ENCODE measurements around the gene CXCL16. TPM values are rescaled to one million over a fixed set of nuclear protein-coding genes. Genes with fewer than 3 reads are reported as not detected.
A peak's percentile ranks its signal among the peaks of the same experiment; 100 is the strongest.

CXCL16 gene
- total and polyA plus RNA-seq, 2 of the 13 experiments (the other 11 are each of a cell fraction or from before 2014, with no cell fraction given): 9.4 to 101 TPM

DNA sequence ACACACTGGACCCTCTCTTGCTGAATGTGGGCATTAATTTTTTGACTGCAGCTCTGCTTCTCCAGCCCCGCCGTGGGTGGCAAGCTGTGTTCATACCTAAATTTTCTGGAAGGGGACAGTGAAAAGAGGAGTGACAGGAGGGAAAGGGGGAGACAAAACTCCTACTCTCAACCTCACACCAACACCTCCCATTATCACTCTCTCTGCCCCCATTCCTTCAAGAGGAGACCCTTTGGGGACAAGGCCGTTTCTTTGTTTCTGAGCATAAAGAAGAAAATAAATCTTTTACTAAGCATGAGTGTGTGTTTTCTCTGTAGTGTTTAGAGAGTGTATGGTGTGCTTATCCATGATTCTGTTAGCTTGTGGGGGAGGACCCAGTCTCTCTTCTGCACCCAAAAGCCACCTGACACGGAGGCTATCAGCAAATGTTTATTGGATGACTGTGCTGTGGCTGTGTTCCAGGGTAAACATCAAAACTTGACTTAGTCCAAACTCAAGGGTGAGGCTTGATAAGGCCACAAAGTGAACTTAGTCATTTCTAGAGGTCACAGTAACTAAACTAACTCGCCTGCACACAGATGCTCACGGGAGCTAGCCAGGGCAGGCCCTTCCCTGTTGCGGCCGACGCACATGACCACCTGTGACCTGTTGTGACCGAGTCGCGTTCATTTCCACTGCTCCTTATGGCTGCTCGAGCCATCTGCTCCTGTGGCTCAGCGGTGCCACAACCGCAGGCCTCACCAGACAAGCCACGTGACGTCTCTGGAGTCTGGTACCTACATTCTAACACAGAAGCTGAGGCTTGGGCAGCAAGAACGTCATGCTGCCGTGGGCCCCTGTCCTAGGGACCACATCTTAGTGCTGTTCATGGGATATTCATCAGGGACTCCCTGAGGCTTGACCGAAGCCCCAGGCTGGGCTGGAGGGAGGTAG is 18.3 kb downstream of the CXCL16 start:
- 22% methylated on average over 5 of the region's 20 CpGs for WGBS (ENCODE audit: low lambda C conversion rate)
- peak; percentile 90 for ATAC-seq
- Histone ChIP-seq H3K79me2 (ENCODE audit: insufficient read depth, low read length) (no peaks in the 10 kb centered on the region), H3K36me3 (replicated peaks in 1 of 2; ENCODE audit: control insufficient read depth in 1 of 2, insufficient read depth in 2 of 2, low read length in 2 of 2) (peaks cover 5 to 27% of the 10 kb centered on the region in 2 experiments; a peak in 4 of 5 replicates), H4K20me1 (ENCODE audit: insufficient read depth, low read length) (no peaks in the 10 kb centered on the region), H2AFZ (ENCODE audit: low read length) (no peak overlapping the region), H3K27me3 (ENCODE audit: control insufficient read depth in 1 of 2, insufficient read depth in 2 of 2, low read length in 2 of 2) (no peaks in the 10 kb centered on the region), H3K9me3 (ENCODE audit: low read length) (no peaks in the 10 kb centered on the region), H3K9ac (ENCODE audit: insufficient read depth, low read depth, low read length) (peak overlapping the region; percentile 55), H3K27ac (ENCODE audit: extremely low read length, insufficient read depth, low read length) (peak overlapping the region; percentile 68), H3K4me3 (replicated peaks in 1 of 3; ENCODE audit: insufficient read depth in 1 of 3, low read depth in 2 of 3, low read length in 3 of 3) (peak overlapping the region in 1 of 3 experiments; percentile 58; a peak in 3 of 6 replicates), H3K4me1 (ENCODE audit: insufficient read depth, low read length) (peaks cover 35% of the 10 kb centered on the region), H3K4me2 (ENCODE audit: low read depth, low read length) (peak overlapping the region; percentile 70)
- FAIRE-seq: peak; percentile 98
- peak; percentile 95 for DNase-seq (ENCODE audit: low spot score)
- ChIA-PET POLR2A (interaction anchor here (0.6 to 3.6 kb wide), 20 partner anchors 9 to 246 kb away, joined by 3 to 87 read pairs (median 6); partner anchors contain the start of genes ARRB2, CXCL16, GLTPD2 and MED11), CTCF (ENCODE audit: low intra/inter-chr PET ratio, low total read pairs) (no interaction called here)
- intact Hi-C loops (cut with micrococcal nuclease; ENCODE audit: unreplicated experiment): loop anchor here (1.0 kb wide), 2 partner anchors 9 to 11 kb away; partner anchors contain the start of gene ARRB2
- in situ Hi-C loops (cut with HindIII; ENCODE audit: extremely low pct_ligation_motif_present, low pct_unique_long_range_greater_than_20kb): no loop called here
- no TSS peak for BruUV-seq (replicated peaks)
- TF ChIP-seq MXI1 (IDR thresholded peaks at IDR 0.05; ENCODE audit: borderline replicate concordance, low read depth, low read length) (peak; percentile 72; the same call in 1 of the 3 replicates), ZNF230 (CRISPR knock-in tag; IDR thresholded peaks at IDR 0.05) (no peak; the same call in 1 of the 2 replicates), ZNF790 (CRISPR knock-in tag; IDR thresholded peaks at IDR 0.05; ENCODE audit: borderline replicate concordance) (no peak), DNMT3B (CRISPR knock-in tag; conservative IDR thresholded peaks at IDR 0.05) (no peak), SOX13 (IDR thresholded peaks at IDR 0.05) (0 out of 2 replicates have a peak, but pooled peaks have one; percentile 36), SOX13 (CRISPR knock-in tag; conservative IDR thresholded peaks at IDR 0.05 in 1 of 2, IDR thresholded peaks at IDR 0.05 in 1 of 2) (peak in 1 of 2 experiments; percentile 82; a peak in 1 of 4 replicates), HMG20B (CRISPR knock-in tag; conservative IDR thresholded peaks at IDR 0.05) (0 out of 2 replicates have a peak, but pooled peaks have one; percentile 28), ZNF652 (CRISPR knock-in tag; IDR thresholded peaks at IDR 0.05; ENCODE audit: borderline replicate concordance, low read depth) (no peak), BCL6 (CRISPR knock-in tag; IDR thresholded peaks at IDR 0.05) (peak; percentile 84), ZFP90 (CRISPR knock-in tag; IDR thresholded peaks at IDR 0.05; ENCODE audit: borderline replicate concordance) (no peak), ZNF180 (CRISPR knock-in tag; IDR thresholded peaks at IDR 0.05; ENCODE audit: borderline replicate concordance, low read depth) (no peak), SNAI1 (CRISPR knock-in tag; IDR thresholded peaks at IDR 0.05; ENCODE audit: borderline replicate concordance) (no peak), FOSL1 (CRISPR knock-in tag; IDR thresholded peaks at IDR 0.05; ENCODE audit: borderline replicate concordance) (peak; percentile 94), ZNF263 (CRISPR knock-in tag; IDR thresholded peaks at IDR 0.05) (peak; percentile 11; the same call in 1 of the 2 replicates), ZNF260 (CRISPR knock-in tag; IDR thresholded peaks at IDR 0.05; ENCODE audit: borderline replicate concordance, low read depth) (no peak), ZNF614 (CRISPR knock-in tag; IDR thresholded peaks at IDR 0.05; ENCODE audit: borderline replicate concordance) (peak; percentile 82; the same call in 1 of the 2 replicates), TAF15 (IDR thresholded peaks at IDR 0.05; ENCODE audit: low read depth, low read length, poor library complexity, severe bottlenecking) (no peak)
- TF ChIP-seq, protein P1, sequence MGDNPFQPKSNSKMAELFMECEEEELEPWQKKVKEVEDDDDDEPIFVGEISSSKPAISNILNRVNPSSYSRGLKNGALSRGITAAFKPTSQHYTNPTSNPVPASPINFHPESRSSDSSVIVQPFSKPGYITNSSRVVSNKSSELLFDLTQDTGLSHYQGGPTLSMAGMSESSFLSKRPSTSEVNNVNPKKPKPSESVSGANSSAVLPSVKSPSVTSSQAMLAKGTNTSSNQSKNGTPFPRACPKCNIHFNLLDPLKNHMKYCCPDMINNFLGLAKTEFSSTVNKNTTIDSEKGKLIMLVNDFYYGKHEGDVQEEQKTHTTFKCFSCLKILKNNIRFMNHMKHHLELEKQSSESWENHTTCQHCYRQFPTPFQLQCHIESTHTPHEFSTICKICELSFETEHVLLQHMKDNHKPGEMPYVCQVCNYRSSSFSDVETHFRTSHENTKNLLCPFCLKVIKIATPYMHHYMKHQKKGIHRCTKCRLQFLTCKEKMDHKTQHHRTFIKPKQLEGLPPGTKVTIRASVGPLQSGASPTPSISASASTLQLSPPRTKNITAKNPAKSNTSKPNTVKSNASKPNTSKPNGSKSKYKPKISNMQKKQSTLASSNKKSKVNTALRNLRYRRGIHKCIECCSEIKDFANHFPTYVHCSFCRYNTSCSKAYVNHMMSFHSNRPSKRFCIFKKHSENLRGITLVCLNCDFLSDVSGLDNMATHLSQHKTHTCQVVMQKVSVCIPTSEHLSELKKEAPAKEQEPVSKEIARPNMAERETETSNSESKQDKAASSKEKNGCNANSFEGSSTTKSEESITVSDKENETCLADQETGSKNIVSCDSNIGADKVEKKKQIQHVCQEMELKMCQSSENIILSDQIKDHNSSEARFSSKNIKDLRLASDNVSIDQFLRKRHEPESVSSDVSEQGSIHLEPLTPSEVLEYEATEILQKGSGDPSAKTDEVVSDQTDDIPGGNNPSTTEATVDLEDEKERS (CRISPR knock-in tag; IDR thresholded peaks at IDR 0.05): no peak
- TF ChIP-seq, protein P2, sequence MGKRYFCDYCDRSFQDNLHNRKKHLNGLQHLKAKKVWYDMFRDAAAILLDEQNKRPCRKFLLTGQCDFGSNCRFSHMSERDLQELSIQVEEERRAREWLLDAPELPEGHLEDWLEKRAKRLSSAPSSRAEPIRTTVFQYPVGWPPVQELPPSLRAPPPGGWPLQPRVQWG (CRISPR knock-in tag; IDR thresholded peaks at IDR 0.05; ENCODE audit: borderline replicate concordance, low read depth): no peak

All from HepG2 (cell line).